ENCODE results near the gene NLRP2B. TPM values are rescaled to one million over a fixed set of nuclear protein-coding genes. Genes with fewer than 3 reads are reported as not detected.
"Not testable (repeated sequence)": the region's sequence is repeated elsewhere in the genome, so short reads cannot be mapped to it uniquely, and the experiment has no call there.

Gene NLRP2B
- total RNA-seq (under 1 TPM; 0.16 to 0.27 TPM), polyA plus RNA-seq (not detected)
- long read RNA-seq, donor 1: 0 reads
- long read RNA-seq, donor 2: 0 reads

DNA sequence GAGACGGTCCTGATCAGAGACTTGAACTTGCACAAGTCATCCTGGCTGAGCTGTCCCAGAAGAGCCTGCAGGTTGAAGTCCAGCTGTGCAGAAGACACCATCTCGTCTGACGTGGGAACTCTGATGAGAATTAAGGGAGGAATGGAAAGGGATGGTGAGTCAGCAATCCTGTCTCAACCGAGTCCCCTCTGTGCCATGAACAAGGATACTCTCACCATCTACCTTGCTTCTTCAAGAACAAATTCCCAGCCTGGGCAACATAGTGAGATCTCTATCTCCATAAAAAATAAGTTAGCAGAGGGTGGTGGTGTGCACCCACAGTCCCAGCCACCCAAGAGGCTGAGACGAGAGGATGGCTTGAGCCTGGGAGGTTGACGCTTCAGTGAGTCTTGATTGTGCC, at the start of gene NLRP2B:
TSS of gene NLRP2B (minus strand) at position 101 of the 400 bp plus-strand sequence.
- no peak within 1 kb of the TSS for H3K27ac ChIP-seq (ENCODE audit: low read depth in 1 of 2, low read length in 2 of 2)
- H3K36me3 ChIP-seq (ENCODE audit: control insufficient read depth in 1 of 2, insufficient read depth in 2 of 2, low read length in 1 of 2): no peaks in the 10 kb centered on the region
- intact Hi-C loops (cut with DNase I): no loop called here
- no peaks in the 10 kb centered on the region for H3K27me3 ChIP-seq (ENCODE audit: control insufficient read depth in 1 of 2, insufficient read depth in 2 of 2, low read length in 1 of 2)
- ATAC-seq (ENCODE audit: low FRiP score): no peak
- H3K4me1 ChIP-seq (ENCODE audit: control insufficient read depth in 1 of 2, insufficient read depth in 2 of 2, low read length in 2 of 2): no peaks in the 10 kb centered on the region
- 76 to 80% methylated on average over 6 of the region's 6 CpGs for WGBS, 2 donors
- no peak within 1 kb of the TSS for H3K4me3 ChIP-seq (ENCODE audit: low read length in 2 of 2)
- no peak for DNase-seq
- H3K9me3 ChIP-seq (ENCODE audit: control insufficient read depth, low read length): no peaks in the 10 kb centered on the region

DNA sequence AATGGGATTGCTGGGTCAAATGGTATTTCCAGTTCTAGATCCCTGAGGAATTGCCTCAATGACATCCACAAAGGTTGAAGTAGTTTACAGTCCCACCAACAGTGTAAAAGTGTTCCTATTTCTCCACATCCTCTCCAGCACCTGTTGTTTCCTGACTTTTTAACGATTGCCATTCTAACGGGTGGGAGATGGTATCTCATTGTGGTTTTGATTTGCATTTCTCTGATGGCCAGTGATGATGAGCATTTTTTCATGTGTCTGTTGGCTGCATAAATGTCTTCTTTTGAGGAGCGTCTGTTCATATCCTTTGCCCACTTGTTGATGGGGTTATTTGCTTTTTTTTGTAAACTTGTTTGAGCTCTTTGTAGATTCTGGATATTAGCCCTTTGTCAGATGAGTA, 45.9 kb upstream of the NLRP2B start:
- H3K27me3 ChIP-seq (ENCODE audit: control insufficient read depth in 1 of 2, insufficient read depth in 2 of 2, low read length in 1 of 2); DNase-seq; H3K4me1 ChIP-seq (ENCODE audit: control insufficient read depth in 1 of 2, insufficient read depth in 2 of 2, low read length in 2 of 2); H3K27ac ChIP-seq (ENCODE audit: low read depth in 1 of 2, low read length in 2 of 2); intact Hi-C loops (cut with DNase I); H3K4me3 ChIP-seq (ENCODE audit: low read length in 2 of 2); ATAC-seq (ENCODE audit: low FRiP score); H3K9me3 ChIP-seq (ENCODE audit: control insufficient read depth, low read length); H3K36me3 ChIP-seq (ENCODE audit: control insufficient read depth in 1 of 2, insufficient read depth in 2 of 2, low read length in 1 of 2): not testable (repeated sequence)
- WGBS, 2 donors: 87 to 97% methylated on average over 3 of the region's 3 CpGs

DNA sequence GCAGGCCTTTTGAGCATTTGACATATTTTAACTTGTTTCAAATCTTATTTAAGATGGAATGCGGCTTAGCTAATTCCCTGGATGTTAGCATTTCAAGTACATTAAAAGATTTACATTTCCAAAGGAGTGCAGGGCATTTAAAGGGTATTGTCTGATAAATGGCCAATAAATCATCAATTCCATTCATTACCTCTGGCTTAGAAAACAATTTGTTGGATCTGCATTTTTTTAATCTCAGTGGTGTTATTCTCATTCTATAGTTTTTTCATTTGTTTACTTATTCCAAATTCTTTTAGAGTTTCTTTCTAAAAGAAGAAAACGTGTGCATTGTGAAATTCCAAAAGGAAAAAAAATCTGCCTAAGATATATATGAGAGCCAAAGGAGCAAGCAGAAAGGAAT, 1.3 kb upstream of the NLRP2B start:
- 37 to 42% methylated on average over 2 of the region's 2 CpGs for WGBS, 2 donors
- ATAC-seq (ENCODE audit: low FRiP score): no peak
- intact Hi-C loops (cut with DNase I): no loop called here
- Histone ChIP-seq H3K9me3 (ENCODE audit: control insufficient read depth, low read length) (no peaks in the 10 kb centered on the region), H3K4me1 (ENCODE audit: control insufficient read depth in 1 of 2, insufficient read depth in 2 of 2, low read length in 2 of 2) (no peaks in the 10 kb centered on the region), H3K27me3 (ENCODE audit: control insufficient read depth in 1 of 2, insufficient read depth in 2 of 2, low read length in 1 of 2) (no peaks in the 10 kb centered on the region), H3K36me3 (ENCODE audit: control insufficient read depth in 1 of 2, insufficient read depth in 2 of 2, low read length in 1 of 2) (no peaks in the 10 kb centered on the region), H3K4me3 (ENCODE audit: low read length in 2 of 2) (no peak overlapping the region), H3K27ac (ENCODE audit: low read depth in 1 of 2, low read length in 2 of 2) (no peak overlapping the region)
- no peak for DNase-seq

DNA sequence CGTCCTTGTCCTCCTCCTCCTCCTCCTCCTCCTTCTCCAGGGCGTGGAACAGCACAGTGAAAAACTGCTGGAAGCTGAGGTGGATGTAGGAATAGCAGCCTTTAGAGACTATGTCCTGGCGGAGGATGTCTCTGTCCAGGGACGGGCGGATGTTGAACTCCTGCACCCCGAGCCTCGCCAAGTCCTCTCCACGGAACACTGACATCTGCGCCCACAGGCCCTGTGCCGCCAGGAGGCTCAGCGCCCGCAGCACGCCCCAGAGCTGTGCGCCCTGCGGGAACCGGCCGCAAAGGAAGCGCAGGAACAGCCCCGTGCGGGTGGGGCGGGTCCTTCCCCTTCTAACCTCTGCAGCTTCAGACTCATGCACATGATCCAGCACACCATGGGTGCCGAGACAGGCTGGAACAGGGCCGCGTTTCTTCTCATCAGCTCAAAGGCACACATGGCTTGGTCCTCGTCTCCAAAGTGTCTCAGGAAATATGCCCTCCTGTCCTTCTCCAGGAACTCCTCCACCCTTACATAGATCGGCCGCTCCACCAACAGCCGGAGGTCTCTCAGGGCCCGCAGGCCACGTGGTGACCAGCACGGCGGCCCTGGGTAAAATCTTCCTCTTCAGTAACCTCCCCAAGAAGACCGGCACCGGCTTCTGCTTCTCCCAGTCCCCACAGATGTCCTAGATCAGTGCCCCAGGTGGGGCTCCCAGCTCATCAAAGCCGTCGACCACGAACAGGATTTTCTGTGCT, 1.2 kb downstream of the NLRP2B start:
- H3K27ac ChIP-seq (ENCODE audit: low read depth in 1 of 2, low read length in 2 of 2): no peak overlapping the region
- H3K9me3 ChIP-seq (ENCODE audit: control insufficient read depth, low read length): no peaks in the 10 kb centered on the region
- no peak overlapping the region for H3K4me3 ChIP-seq (ENCODE audit: low read length in 2 of 2)
- DNase-seq: no peak
- intact Hi-C loops (cut with DNase I): no loop called here
- 86 to 93% methylated on average over 37 of the region's 37 CpGs for WGBS, 2 donors
- no peaks in the 10 kb centered on the region for H3K36me3 ChIP-seq (ENCODE audit: control insufficient read depth in 1 of 2, insufficient read depth in 2 of 2, low read length in 1 of 2)
- ATAC-seq (ENCODE audit: low FRiP score): no peak
- no peaks in the 10 kb centered on the region for H3K4me1 ChIP-seq (ENCODE audit: control insufficient read depth in 1 of 2, insufficient read depth in 2 of 2, low read length in 2 of 2)
- H3K27me3 ChIP-seq (ENCODE audit: control insufficient read depth in 1 of 2, insufficient read depth in 2 of 2, low read length in 1 of 2): no peaks in the 10 kb centered on the region

DNA sequence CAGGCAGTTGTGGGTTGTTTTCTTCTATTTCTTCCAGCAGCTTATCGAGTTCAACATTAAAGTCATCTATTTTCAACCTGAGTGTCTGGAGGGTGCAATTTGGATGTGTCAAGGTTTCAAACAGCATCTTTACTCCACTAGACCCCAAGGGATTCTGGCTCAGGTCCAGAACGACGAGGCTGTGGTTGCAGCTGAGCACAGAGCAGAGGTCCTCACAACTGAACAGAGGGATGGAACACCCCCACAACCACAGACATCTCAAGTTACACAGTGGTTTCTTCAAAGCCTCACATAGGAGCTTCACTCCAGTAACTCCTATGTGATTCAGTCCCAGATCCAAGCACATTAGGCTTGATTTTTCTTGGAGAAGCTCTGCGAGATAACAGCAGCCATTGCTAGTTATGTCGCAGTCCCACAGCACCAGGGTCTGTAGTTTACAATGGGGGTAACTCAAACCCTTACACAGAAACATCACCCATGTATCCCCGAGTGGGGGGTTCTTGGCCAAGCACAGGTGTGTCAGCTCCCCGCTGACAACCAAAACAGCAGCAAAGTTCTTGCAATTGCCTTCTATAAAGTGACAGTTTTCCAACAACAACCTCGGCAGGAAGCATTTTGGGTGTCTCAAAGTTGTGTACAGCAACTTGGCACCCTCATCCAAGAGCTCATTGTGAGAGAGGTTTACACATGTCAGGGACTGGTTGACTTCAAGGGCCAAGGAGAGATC, 2.8 kb downstream of the NLRP2B start:
- intact Hi-C loops (cut with DNase I): no loop called here
- Histone ChIP-seq H3K9me3 (ENCODE audit: control insufficient read depth, low read length) (no peaks in the 10 kb centered on the region), H3K27ac (ENCODE audit: low read depth in 1 of 2, low read length in 2 of 2) (no peak overlapping the region), H3K4me3 (ENCODE audit: low read length in 2 of 2) (no peak overlapping the region), H3K36me3 (ENCODE audit: control insufficient read depth in 1 of 2, insufficient read depth in 2 of 2, low read length in 1 of 2) (no peaks in the 10 kb centered on the region), H3K4me1 (ENCODE audit: control insufficient read depth in 1 of 2, insufficient read depth in 2 of 2, low read length in 2 of 2) (no peaks in the 10 kb centered on the region), H3K27me3 (ENCODE audit: control insufficient read depth in 1 of 2, insufficient read depth in 2 of 2, low read length in 1 of 2) (no peaks in the 10 kb centered on the region)
- DNase-seq (no peak), ATAC-seq (ENCODE audit: low FRiP score) (no peak)
- WGBS, 2 donors: 66 to 79% methylated on average over 8 of the region's 8 CpGs

DNA sequence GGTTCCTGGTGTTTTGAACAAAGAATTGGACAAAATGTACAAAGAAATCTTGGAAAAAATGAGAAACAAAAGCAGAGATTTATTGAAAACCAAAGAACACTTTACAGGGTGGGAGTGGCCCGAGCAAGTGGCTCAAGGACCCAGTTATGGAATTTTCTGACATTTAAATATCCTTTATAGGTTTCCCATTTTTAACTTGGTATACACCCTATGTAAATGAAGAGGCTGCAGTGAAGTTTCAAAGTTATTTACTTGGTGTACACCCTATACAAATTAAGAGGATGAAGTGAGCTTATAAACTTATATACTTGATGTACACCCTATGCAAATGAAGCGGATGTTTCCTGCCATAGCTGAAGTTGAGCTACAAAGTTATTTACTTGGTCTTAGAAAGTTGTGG, 4.7 kb downstream of the NLRP2B start:
- DNase-seq (no peak), ATAC-seq (ENCODE audit: low FRiP score) (no peak)
- Histone ChIP-seq H3K4me1 (ENCODE audit: control insufficient read depth in 1 of 2, insufficient read depth in 2 of 2, low read length in 2 of 2) (no peaks in the 10 kb centered on the region), H3K27ac (ENCODE audit: low read depth in 1 of 2, low read length in 2 of 2) (no peak overlapping the region), H3K36me3 (ENCODE audit: control insufficient read depth in 1 of 2, insufficient read depth in 2 of 2, low read length in 1 of 2) (no peaks in the 10 kb centered on the region), H3K4me3 (ENCODE audit: low read length in 2 of 2) (no peak overlapping the region), H3K9me3 (ENCODE audit: control insufficient read depth, low read length) (no peaks in the 10 kb centered on the region), H3K27me3 (ENCODE audit: control insufficient read depth in 1 of 2, insufficient read depth in 2 of 2, low read length in 1 of 2) (no peaks in the 10 kb centered on the region)
- WGBS, 2 donors: 69 to 81% methylated on average over 2 of the region's 2 CpGs
- intact Hi-C loops (cut with DNase I): no loop called here

DNA sequence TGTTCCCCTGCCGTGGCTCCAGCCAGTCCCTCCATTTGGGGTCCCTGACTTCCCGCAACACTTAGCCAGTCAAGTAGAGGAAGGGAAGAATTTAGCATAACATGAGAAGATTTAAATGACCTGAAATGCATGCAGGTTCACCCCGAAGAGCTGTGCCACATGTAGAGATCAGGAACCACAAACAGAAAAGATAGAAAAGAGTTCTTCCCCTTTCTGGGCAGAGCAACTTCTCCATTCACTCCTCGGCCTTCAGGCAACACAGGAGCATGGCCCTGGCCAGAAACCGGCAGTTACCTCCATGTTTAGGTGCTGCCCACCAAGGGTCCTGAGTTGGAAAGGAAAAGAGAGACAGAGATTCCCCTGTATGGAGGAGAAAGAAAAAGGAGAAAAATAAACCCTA, 5.2 kb downstream of the NLRP2B start:
- Histone ChIP-seq H3K27ac (ENCODE audit: low read depth in 1 of 2, low read length in 2 of 2) (no peak overlapping the region), H3K27me3 (ENCODE audit: control insufficient read depth in 1 of 2, insufficient read depth in 2 of 2, low read length in 1 of 2) (no peaks in the 10 kb centered on the region), H3K36me3 (ENCODE audit: control insufficient read depth in 1 of 2, insufficient read depth in 2 of 2, low read length in 1 of 2) (no peaks in the 10 kb centered on the region), H3K4me3 (ENCODE audit: low read length in 2 of 2) (no peak overlapping the region), H3K9me3 (ENCODE audit: control insufficient read depth, low read length) (no peaks in the 10 kb centered on the region), H3K4me1 (ENCODE audit: control insufficient read depth in 1 of 2, insufficient read depth in 2 of 2, low read length in 2 of 2) (no peaks in the 10 kb centered on the region)
- intact Hi-C loops (cut with DNase I): no loop called here
- no peak for ATAC-seq (ENCODE audit: low FRiP score)
- DNase-seq: no peak
- 62 to 77% methylated on average over 5 of the region's 5 CpGs for WGBS, 2 donors

DNA sequence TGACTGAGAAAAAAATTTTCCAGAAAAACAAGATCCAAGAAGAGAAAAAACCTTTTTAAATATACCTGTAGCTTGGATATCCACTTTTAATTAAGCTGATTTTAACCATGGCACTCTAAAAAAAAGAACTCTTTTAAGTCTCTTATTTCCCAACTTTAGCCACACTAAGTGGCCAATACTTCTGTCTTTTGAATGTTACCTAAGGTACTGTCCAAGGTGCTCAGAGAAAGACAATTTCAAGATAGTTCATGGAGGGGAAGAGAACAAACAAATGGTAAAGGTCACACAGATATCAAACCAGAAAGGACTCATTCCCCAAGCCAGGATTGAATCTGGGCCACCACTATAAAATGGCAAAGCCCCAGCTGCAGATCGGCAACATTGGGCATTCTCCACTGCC, 10.1 kb downstream of the NLRP2B start:
- H3K27me3 ChIP-seq (ENCODE audit: control insufficient read depth in 1 of 2, insufficient read depth in 2 of 2, low read length in 1 of 2): no peaks in the 10 kb centered on the region
- no peaks in the 10 kb centered on the region for H3K4me1 ChIP-seq (ENCODE audit: control insufficient read depth in 1 of 2, insufficient read depth in 2 of 2, low read length in 2 of 2)
- no peak for ATAC-seq (ENCODE audit: low FRiP score)
- WGBS, 2 donors: 67 to 83% methylated on average over 1 of the region's 1 CpG
- DNase-seq: no peak
- H3K36me3 ChIP-seq (ENCODE audit: control insufficient read depth in 1 of 2, insufficient read depth in 2 of 2, low read length in 1 of 2): no peaks in the 10 kb centered on the region
- H3K9me3 ChIP-seq (ENCODE audit: control insufficient read depth, low read length): no peaks in the 10 kb centered on the region
- no peak overlapping the region for H3K4me3 ChIP-seq (ENCODE audit: low read length in 2 of 2)
- intact Hi-C loops (cut with DNase I): no loop called here
- H3K27ac ChIP-seq (ENCODE audit: low read depth in 1 of 2, low read length in 2 of 2): no peak overlapping the region

DNA sequence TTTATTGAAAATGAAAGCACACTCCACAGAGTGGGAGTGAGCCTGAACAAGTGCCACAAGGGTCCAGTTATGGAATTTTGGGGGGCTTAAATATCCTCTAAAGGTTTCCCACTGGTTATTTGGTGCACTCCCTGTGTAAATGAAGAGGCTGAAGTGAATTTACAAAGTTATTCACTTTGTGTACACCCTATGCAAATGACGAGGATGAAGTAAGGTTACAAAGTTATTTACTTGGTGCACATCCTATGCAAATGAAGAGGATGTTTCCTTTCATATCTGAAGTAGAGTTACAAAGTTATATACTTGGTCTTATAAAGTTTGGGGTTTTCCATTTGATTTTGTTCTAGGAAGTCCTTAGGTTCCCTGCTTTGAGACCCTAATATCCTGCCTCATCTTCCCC, 13.1 kb downstream of the NLRP2B start:
- 22 to 51% methylated on average over 1 of the region's 1 CpG for WGBS, 2 donors
- DNase-seq (no peak), ATAC-seq (ENCODE audit: low FRiP score) (no peak)
- Histone ChIP-seq H3K27ac (ENCODE audit: low read depth in 1 of 2, low read length in 2 of 2) (no peak overlapping the region), H3K4me3 (ENCODE audit: low read length in 2 of 2) (no peak overlapping the region), H3K27me3 (ENCODE audit: control insufficient read depth in 1 of 2, insufficient read depth in 2 of 2, low read length in 1 of 2) (no peaks in the 10 kb centered on the region), H3K9me3 (ENCODE audit: control insufficient read depth, low read length) (no peaks in the 10 kb centered on the region), H3K36me3 (ENCODE audit: control insufficient read depth in 1 of 2, insufficient read depth in 2 of 2, low read length in 1 of 2) (no peaks in the 10 kb centered on the region), H3K4me1 (ENCODE audit: control insufficient read depth in 1 of 2, insufficient read depth in 2 of 2, low read length in 2 of 2) (no peaks in the 10 kb centered on the region)
- intact Hi-C loops (cut with DNase I): no loop called here
